GM23248 (cell line): ENCODE measurements around the gene TBX18.

Experiments used
- EZH2 ChIP-seq: fragments of 200-600 bp; sonication (generic); IDR thresholded peaks from 2 replicates; pipeline ENCODE4 v1.6.1; 2018; ENCODE audit warnings: antibody characterized with exemption, mild to moderate bottlenecking; ENCODE audit not compliant: insufficient read depth, poor library complexity, severe bottlenecking
- EZH2phosphoT487 ChIP-seq: fragments of 200-600 bp; sonication (generic); IDR thresholded peaks from 2 replicates; pipeline ENCODE4 v1.6.1; 2018; ENCODE audit warnings: antibody characterized with exemption, moderate library complexity, mild to moderate bottlenecking, low read depth; ENCODE audit not compliant: insufficient read depth

DNA sequence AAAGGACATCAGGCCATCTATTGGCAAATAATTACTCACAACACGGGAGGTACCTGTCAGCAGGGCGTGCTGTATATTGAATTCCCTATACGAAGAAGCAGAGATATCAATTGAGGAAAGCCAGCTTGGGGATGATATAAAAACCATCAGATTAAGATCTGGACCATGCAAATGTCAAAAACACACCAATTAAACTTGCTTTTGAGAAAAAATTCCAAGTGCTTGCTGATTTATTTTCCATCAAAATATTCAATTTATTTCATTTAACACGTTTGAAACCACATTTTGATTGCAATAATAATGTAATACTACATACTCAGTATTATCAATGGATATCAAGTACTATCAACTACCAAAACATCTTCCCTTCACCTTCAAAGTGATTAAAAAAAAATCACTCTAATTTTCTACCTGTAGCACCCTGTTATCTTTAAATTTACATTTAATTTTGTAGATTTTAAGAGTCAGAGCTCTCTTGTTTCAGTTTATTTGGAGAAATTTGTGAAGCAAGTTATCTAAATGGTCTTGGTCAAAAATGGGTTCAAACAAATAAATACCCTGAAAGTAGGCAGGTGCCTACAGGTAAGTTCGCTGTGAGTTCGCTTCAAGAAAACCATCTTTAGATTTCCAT is 6.8 kb upstream of the TBX18 start:
- TF ChIP-seq EZH2 (no peak), EZH2phosphoT487 (no peak)
